Stimulated activated CD8-positive, alpha-beta memory T cell treated with anti-CD3 and anti-CD28 coated beads, Interleukin-2, amount 100 ng/mL, for 1 hour (primary cell): ENCODE results near the gene EVC2.
"Not testable (repeated sequence)": the region's sequence is repeated elsewhere in the genome, so short reads cannot be mapped to it uniquely, and the experiment has no call there.

Experiments used
- DNase-seq, 2 donors: peaks; one replicate each; pipeline ENCODE4 v3.0.0-alpha.2; 2020; ENCODE audit warnings: low read depth in 2 of 2

The EVC2 gene

GRCh38 chr4:5629542-5629941 lies 78.8 kb downstream of the EVC2 start:
- DNase-seq: no peak

DNA sequence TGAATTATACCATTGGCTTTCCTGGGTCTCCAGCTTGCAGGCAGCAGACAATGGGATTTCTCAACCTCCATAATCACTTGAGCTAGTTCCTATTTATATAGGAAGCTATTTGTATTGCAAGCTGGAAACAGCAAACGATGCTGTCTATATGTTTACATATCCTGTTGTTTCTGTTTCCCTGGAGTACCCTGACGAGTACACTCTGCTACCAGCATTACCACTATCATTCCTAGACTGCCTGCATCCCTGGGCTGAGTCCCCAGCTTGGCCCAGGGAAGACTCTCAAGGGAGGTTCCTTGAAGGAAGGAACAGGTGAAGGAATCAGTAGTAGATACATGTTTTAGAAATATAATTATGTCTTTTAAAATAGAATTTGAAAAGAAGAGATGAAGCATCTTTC lies 81.4 kb downstream of the EVC2 start:
- DNase-seq: no peak

DNA sequence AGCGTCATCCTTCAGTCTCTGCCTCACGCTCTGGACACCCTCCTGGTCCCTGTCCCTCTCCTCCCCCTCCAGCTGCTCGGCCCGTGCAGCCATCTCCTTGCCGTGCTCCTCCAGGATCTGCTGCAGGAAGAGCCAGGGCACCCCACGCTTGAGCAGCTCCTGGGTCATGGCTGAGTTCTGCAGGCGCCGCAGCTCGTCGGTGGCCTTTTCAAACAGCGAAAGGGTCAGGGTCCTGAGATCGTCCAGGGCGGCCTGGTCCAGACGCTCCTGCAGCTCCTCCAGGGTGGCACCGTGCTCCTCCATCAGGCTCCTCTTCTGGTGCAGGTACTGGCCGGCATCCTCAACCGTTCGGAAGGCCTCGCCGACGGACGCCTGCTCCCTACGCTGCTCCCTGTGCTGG lies 85.8 kb downstream of the EVC2 start:
- no peak for DNase-seq

GRCh38 chr4:5619913-5620625 lies 88.3 kb downstream of the EVC2 start:
- DNase-seq: no peak

DNA sequence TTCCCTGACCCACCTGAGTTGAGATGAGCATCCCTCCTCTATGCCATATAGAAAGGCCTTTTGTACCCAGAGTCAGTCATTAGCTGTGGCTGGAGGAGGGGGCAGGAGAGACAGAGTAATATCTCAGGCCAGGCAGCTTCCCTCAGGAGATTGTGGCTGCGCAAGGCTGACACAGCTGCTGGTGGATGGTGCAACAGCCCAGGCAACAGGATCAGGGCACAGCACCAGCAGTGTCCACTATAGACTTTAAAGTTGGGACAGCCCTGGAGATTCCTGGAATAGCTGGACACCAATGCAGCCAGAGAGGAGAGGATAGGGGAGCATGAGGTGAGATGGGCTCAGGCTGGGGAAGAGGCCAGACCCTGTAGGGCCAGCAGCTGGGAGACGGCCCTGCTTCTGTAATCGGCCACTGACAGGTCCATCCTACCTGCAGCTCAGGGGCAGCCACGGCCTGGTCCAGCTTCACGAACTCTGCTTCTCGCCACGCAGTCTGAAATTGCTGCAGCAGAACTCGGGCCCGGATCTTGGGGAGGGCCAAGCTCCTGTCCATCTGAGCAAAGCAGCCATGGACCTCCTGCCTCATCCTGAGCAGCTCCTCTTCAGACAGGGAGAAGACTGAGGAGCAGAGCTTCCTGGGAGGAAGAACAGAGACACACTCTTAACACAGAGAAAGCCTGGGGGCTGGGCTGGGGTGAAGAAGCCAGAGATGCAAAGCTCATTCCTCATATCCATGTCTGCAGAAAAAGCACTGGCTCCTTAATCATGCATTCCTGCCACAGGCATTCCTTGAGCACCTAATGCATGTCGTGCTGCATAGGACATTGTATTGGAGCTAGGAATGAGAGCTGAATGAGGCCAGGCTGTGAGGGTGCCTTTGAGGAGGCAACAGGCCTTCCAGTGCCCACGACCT lies 90.1 kb downstream of the EVC2 start:
- DNase-seq: no peak

DNA sequence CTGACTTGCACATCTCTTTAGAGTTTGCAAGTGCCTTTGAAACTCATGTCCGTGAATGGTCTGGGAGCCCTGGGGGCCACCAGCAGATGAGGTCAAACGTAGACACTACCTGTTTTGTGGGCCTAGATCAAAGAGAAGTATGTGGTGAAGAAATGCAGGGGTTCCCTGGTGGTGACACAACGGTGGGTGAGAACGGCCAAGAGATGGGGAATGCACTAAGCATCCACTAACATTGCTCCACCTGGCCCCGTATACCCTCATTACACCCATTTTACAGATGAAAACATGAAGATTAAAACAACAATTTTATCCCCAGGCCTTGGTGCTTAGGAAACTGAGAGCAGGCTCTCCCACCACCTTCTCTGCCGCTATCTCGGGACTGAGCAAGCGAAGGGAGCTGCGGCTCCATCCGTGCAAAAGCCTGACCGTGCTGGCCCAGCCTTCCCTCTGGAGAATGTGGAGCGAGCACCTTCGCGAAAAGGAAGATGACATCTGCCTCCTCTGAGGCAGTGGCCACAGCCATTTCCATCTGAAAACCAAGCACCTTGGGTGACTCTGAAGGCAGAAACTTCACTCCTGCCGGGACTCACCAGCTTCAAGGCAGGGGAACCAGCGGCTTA lies 91.9 kb downstream of the EVC2 start:
- DNase-seq: no peak

DNA sequence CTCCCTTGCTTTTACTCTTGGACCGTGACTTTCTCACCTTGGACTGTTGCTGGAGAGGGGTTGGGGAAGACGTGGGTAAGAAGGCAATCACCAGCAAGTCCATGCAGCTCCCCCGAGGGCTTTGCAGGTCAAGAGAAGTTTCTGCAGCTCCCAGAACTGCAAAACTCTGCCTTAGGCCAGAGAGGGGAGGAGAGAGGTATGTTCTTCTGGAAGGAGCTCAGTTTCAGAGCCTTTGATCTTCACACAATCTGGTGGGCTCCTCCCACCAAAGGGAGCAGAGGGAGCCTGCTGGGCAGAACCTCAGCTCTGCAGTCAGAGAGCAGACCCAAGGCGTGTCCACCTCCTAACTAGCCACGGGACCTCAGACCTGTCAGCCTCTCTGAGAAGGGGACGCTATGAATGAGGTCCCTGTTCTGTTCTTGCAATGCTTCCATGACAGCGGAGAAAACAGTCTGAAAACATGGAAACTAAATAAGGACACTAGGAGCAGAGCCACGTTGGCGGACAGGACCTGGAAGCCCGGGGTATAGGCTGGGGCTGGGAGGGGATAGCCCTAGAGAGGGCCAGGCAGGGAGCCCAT lies 92.8 kb downstream of the EVC2 start:
- no peak for DNase-seq

- DNase-seq: no peak
These were observed 96.6 kb downstream of the EVC2 start for GRCh38 chr4:5611750-5612149.

DNA sequence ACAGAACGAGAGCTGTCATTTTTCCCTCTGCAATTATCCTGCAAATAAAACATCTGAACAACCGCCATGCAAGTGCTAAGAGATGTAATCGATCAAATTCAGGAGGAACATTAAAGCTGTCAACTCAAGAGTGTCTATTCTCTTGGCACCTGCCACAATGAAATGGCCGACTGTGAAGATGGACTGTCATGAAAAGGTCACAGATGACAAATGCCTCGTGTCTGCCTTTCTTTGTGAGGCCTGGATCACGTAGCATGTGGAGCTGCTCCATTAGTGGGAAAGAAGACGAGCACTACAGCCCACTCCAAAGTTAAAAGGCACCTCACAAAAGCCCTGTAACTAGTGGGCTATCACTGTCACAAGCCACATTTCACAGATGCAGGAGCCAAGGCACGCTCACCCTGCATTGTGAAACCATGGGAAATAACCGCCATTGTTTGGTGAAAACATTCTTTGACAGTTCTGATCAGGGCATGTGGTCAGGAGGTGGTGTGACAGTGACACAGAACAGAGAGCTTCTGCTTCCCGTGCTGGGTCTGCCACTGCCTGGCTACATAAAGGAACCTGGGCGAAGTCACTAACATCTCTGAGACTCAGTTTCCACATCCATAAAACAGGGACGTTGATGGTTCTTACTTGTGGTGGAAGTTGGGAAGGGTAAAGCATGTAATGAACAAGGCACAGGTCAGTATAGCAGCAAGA lies 98.9 kb downstream of the EVC2 start:
- no peak for DNase-seq

DNA sequence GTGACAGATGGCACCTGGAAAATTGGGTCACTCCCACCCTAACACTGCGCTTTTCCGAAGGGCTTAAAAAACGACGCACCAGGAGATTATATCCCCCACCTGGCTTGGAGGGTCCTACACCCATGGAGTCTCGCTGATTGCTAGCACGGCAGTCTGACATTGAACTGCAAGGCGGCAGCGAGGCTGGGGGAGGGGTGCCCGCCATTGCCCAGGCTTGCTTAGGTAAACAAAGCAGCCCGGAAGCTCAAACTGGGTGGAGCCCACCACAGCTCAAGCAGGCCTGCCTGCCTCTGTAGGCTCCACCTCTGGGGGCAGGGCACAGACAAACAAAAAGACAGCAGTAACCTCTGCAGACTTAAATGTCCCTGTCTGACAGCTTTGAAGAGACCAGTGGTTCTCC lies 114.5 kb downstream of the EVC2 start:
- DNase-seq: not testable (repeated sequence)

GRCh38 chr4:5592272-5592671 lies 116.1 kb downstream of the EVC2 start:
- no peak for DNase-seq

GRCh38 chr4:5589495-5589894 lies 118.9 kb downstream of the EVC2 start:
- no peak for DNase-seq

GRCh38 chr4:5588046-5588445 lies 120.3 kb downstream of the EVC2 start:
- no peak for DNase-seq

- DNase-seq: no peak
These were observed 132.4 kb downstream of the EVC2 start for GRCh38 chr4:5575941-5576340.

DNA sequence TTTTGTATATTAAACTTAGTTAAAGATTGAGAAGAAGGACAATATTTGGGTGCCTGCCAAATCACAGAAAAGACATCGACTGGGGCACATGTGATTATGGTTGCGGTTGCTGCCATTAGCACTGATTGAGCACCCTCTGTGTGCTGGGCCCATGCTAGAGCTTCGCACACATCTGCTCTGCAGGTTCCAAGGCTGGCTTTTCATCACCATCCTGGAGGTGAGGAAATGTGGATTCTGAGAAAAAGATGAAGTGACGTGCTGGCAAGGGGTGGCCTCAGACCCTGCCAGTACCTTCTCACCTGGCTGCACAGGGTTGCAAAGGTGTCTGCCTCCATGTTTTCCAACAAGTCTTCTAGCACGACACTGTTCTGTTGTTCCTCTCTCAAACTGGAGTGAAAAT lies 134.0 kb downstream of the EVC2 start:
- no peak for DNase-seq

- DNase-seq: no peak
These were observed 134.4 kb downstream of the EVC2 start for GRCh38 chr4:5573965-5574364.

DNA sequence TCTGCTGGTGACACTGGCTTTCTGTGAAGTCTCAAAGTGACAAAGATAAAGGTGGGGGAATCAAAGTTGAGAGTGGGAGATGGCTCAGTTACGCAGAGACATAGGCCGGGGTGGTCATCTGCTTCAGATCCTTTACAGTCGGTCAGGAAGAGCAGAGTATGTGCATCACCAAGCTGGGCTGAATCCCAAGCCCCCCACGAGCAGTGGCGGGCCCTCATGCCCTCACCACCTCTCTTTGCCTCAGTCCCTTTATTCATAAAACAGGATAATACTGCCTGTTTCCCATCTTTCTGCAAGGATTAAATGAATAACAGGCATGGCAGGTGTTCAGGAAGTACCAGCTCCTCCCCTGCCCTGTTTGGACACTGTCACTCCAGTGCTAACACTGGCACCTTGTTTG lies 135.6 kb downstream of the EVC2 start:
- no peak for DNase-seq

- DNase-seq: no peak
These were observed 136.2 kb downstream of the EVC2 start for GRCh38 chr4:5572114-5572513.

DNA sequence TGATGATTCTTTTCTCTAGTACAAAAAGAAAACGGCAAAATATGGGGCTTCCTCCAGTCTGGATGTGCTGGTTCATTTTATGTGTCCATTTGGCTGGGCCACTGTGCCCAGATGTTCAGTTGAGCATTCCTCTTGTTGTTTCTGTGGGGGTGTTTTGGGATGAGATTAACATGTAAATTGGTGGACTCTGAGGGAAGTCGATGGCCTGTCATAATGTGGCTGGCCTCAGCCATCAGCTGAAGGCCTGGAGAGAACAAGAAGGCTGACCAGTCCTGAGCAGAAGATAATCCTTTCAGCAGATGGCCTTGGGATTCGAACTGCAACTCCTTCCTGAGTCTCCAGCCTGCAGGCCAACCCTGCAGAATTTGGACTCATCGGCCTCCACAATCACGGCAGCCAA lies 136.7 kb downstream of the EVC2 start:
- no peak for DNase-seq

DNA sequence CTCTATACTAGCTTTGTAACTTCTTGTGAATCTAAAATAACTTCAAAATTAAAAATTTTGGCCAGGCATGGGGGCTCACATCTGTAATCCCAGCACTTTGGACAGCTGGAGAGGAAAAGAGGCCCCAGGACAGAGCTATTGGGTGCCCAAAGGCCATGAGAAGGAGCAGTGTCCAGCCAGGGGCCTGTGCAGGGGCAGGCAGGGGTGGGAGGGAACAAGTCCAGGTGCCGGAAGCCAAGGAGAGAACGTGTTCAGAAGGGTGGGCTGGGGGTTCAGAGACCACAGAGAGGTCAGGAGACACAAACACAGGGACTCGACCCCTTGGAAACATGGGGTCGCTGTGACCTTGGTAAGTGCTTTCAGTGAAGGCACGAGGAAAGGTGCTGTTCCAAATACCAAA lies 138.9 kb downstream of the EVC2 start:
- no peak for DNase-seq

DNA sequence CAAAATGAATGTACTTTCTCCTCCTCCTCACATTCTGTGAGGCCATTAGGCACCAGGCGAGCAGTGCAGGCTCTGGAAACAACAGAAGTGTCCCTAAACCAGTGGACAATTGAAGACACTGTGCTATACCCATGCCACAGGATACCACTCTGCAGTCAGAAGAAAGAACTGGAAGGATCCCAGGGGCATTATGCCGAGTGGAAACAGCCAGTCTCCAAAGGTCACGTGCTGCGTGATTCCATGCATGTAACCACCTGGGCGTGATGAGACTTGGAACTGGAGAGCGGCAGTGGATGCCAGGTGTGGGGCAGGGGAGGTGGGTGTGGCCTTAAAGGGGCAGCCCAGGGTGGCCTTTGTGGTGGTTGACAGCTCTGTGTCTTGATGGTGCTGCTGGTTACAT lies 139.4 kb downstream of the EVC2 start:
- DNase-seq: no peak

- DNase-seq: no peak
These were observed 140.0 kb downstream of the EVC2 start for GRCh38 chr4:5568336-5568735.
